OCI-LY7 (cell line): ENCODE results near the gene FLNC. TPM values are rescaled to one million over a fixed set of nuclear protein-coding genes. Genes with fewer than 3 reads are reported as not detected.

Source experiments
- BruUV-seq: library from RNA; stranded (reverse); fragments of 400-500 nt; replicated peaks from 2 replicates; lab custom pipeline; 2021; lab: Mats Ljungman, UMichigan
- CTCF ChIA-PET: fragments of 300-600 bp; sonication (Branson Sonifier 250); formaldehyde crosslinking; loops from one replicate; lab custom pipeline; 2022; ENCODE audit warnings: antibody characterized with exemption; ENCODE audit not compliant: unreplicated experiment; lab: Charles Lee
- POLR2A ChIA-PET: fragments of 300-600 bp; sonication (Branson Sonifier 250); formaldehyde crosslinking; loops from one replicate; lab custom pipeline; 2022; ENCODE audit warnings: antibody characterized with exemption; lab: Charles Lee
- DNase-seq: peaks from one replicate; pipeline ENCODE4 v3.0.0-alpha.2; 2015; ENCODE audit warnings: low spot score
- H2AFZ ChIP-seq: fragments of 200-600 bp; sonication (generic), shearing (Covaris generic); 2 replicates; pipeline ENCODE4 v1.6.1; 2014; ENCODE audit warnings: mild to moderate bottlenecking, antibody characterized with exemption, low read length, moderate library complexity
- H3K27ac ChIP-seq: fragments of 200-600 bp; sonication (generic); 2 replicates; pipeline ENCODE4 v1.5.1; 2014; ENCODE audit warnings: mixed run types, low read depth, mild to moderate bottlenecking, moderate library complexity, low read length, inconsistent platforms; ENCODE audit not compliant: poor library complexity, severe bottlenecking
- H3K36me3 ChIP-seq: fragments of 200-600 bp; sonication (generic); 2 replicates; pipeline ENCODE4 v1.6.1; 2014; ENCODE audit warnings: mild to moderate bottlenecking, antibody characterized with exemption, low read length, moderate library complexity, mixed read lengths; ENCODE audit not compliant: insufficient read depth
- H3K4me1 ChIP-seq: fragments of 200-600 bp; sonication (generic); 2 replicates; pipeline ENCODE4 v1.5.1; 2014; ENCODE audit warnings: mild to moderate bottlenecking, low read length; ENCODE audit not compliant: insufficient read depth, poor library complexity, severe bottlenecking
- H3K4me2 ChIP-seq: fragments of 200-600 bp; sonication (generic); 2 replicates; pipeline ENCODE4 v1.6.1; 2014; ENCODE audit warnings: mild to moderate bottlenecking, low read length
- H3K4me3 ChIP-seq: fragments of 200-600 bp; sonication (generic); 2 replicates; pipeline ENCODE4 v1.5.1; 2014; ENCODE audit warnings: mild to moderate bottlenecking, low read depth, low read length; ENCODE audit not compliant: poor library complexity, severe bottlenecking
- H3K79me2 ChIP-seq: fragments of 200-600 bp; sonication (generic); 2 replicates; pipeline ENCODE4 v1.6.1; 2016; ENCODE audit warnings: low read depth, mild to moderate bottlenecking, low read length, moderate library complexity, mixed read lengths; ENCODE audit not compliant: insufficient read depth
- H3K9me2 ChIP-seq: fragments of 200-600 bp; sonication (generic); 2 replicates; pipeline ENCODE4 v1.6.1; 2016; ENCODE audit warnings: mild to moderate bottlenecking, low read length, mixed read lengths; ENCODE audit not compliant: insufficient read depth
- H3K9me3 ChIP-seq: fragments of 200-600 bp; sonication (generic); 2 replicates; pipeline ENCODE4 v1.6.1; 2014; ENCODE audit warnings: mild to moderate bottlenecking, mixed run types, low read length, mixed read lengths
- H4K20me1 ChIP-seq: fragments of 200-600 bp; sonication (generic); 2 replicates; pipeline ENCODE4 v1.6.1; 2014; ENCODE audit warnings: mild to moderate bottlenecking, antibody characterized with exemption, low read length, moderate library complexity, mixed read lengths; ENCODE audit not compliant: insufficient read depth
- CTCF ChIP-seq: fragments of 200-600 bp; sonication (generic); conservative IDR thresholded peaks from 2 replicates; pipeline ENCODE4 v1.5.1; 2014; ENCODE audit warnings: mild to moderate bottlenecking, antibody characterized with exemption, low read length, moderate library complexity, mixed read lengths
- EZH2phosphoT487 ChIP-seq: fragments of 200-600 bp; sonication (generic); IDR thresholded peaks from 2 replicates; pipeline ENCODE4 v1.6.1; 2018; ENCODE audit warnings: low read depth, borderline replicate concordance, mild to moderate bottlenecking, mixed run types, antibody characterized with exemption, low read length, moderate library complexity, mixed read lengths
- intact Hi-C: fragments of 100-400 bp; cut with micrococcal nuclease; formaldehyde crosslinking; loops from one replicate; pipeline ENCODE4 v1.10.0; 2022; ENCODE audit not compliant: unreplicated experiment
- total RNA-seq, 2 experiments: library from RNA; depleted of rRNA in 1 of 2; stranded (reverse); fragments of >200 nt in 1 of 2; shearing (Covaris generic) in 1 of 2; gene quantifications; 2 replicates each; pipeline ENCODE4 v1.2.3, GENCODE V29; 2014 to 2022

The FLNC gene
- total RNA-seq, 2 experiments from 2014 or later, result 0.03 to 0.06 TPM

GRCh38 chr7:128869138-128869943, 39.1 kb downstream of the FLNC start:
- peak overlapping the region; percentile 63 for H3K4me2 ChIP-seq
- ChIA-PET POLR2A (no interaction called here), CTCF (no interaction called here)
- no TSS peak for BruUV-seq
- H4K20me1 ChIP-seq, result no peaks in the 10 kb centered on the region
- H2AFZ ChIP-seq, result no peak overlapping the region; the same call in 1 of the 2 replicates
- no peaks in the 10 kb centered on the region for H3K9me3 ChIP-seq
- H3K79me2 ChIP-seq, result peaks cover 5% of the 10 kb centered on the region; the same call in 1 of the 2 replicates
- no peaks in the 10 kb centered on the region for H3K9me2 ChIP-seq
- DNase-seq, result peak; percentile 59
- H3K4me3 ChIP-seq, result peak overlapping the region; percentile 45
- TF ChIP-seq CTCF (no peak; the same call in 1 of the 2 replicates), EZH2phosphoT487 (no peak)
- H3K4me1 ChIP-seq, result peaks cover 35% of the 10 kb centered on the region
- intact Hi-C loops, result no loop called here
- no peak overlapping the region for H3K27ac ChIP-seq
- peaks cover 20% of the 10 kb centered on the region; the same call in 1 of the 2 replicates for H3K36me3 ChIP-seq

GRCh38 chr7:128869944-128870285, 39.7 kb downstream of the FLNC start:
- no peaks in the 10 kb centered on the region for H4K20me1 ChIP-seq
- no peaks in the 10 kb centered on the region for H3K79me2 ChIP-seq
- no peaks in the 10 kb centered on the region for H3K9me2 ChIP-seq
- no peaks in the 10 kb centered on the region for H3K9me3 ChIP-seq
- CTCF ChIA-PET, result no interaction called here
- peak; percentile 13 for DNase-seq
- TF ChIP-seq CTCF, result no peak; the same call in 1 of the 2 replicates
- TF ChIP-seq EZH2phosphoT487, result no peak
- H2AFZ ChIP-seq, result no peak overlapping the region
- no TSS peak for BruUV-seq
- intact Hi-C loops, result no loop called here
- H3K36me3 ChIP-seq, result peaks cover 19% of the 10 kb centered on the region; the same call in 1 of the 2 replicates
- H3K4me3 ChIP-seq, result peak overlapping the region; percentile 45
- H3K4me1 ChIP-seq, result peaks cover 35% of the 10 kb centered on the region
- POLR2A ChIA-PET, result no interaction called here
- H3K4me2 ChIP-seq, result peak overlapping the region; percentile 63
- no peak overlapping the region for H3K27ac ChIP-seq

DNA sequence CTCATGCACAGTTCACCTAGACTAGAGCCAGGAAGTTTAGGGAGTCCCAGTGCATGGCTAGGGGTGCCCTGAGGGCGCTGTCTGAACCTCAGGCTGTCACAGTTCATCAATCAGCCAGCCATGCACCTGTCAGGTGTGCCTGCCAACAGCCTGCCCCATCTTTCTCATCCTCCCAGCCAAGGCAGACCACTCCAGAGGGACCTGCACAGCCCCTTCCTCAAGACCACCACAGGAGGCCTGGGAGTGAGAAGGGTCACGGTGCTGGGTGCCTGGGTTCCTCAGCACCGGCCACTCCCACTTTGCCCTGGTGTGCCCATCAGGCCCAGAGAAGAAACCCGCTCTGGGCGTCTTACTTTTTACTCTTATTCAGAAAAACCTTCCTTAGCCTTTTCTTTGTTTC, 40.8 kb downstream of the FLNC start:
- intact Hi-C loops, result no loop called here
- Histone ChIP-seq H2AFZ (no peak overlapping the region), H3K79me2 (no peaks in the 10 kb centered on the region), H4K20me1 (no peaks in the 10 kb centered on the region), H3K4me2 (peak overlapping the region; percentile 63), H3K4me1 (peaks cover 35% of the 10 kb centered on the region), H3K9me2 (no peaks in the 10 kb centered on the region), H3K4me3 (no peak overlapping the region), H3K9me3 (no peaks in the 10 kb centered on the region), H3K27ac (no peak overlapping the region), H3K36me3 (peaks cover 8% of the 10 kb centered on the region; the same call in 1 of the 2 replicates)
- TF ChIP-seq CTCF (no peak), EZH2phosphoT487 (no peak)
- ChIA-PET CTCF (interaction anchor here (0.7 to 1.0 kb wide), 2 partner anchors 9 to 12 kb away, joined by 5 to 7 read pairs; partner anchors contain the start of gene ATP6V1F), POLR2A (interaction anchor here (0.8 kb wide), 1 partner anchor 10 kb away, joined by 3 read pairs; no protein-coding TSS in a partner anchor)
- no TSS peak for BruUV-seq
- peak; percentile 70 for DNase-seq
